Measurements from ENCODE around the gene NAT9.

The NAT9 gene

GRCh38 chr17:74763565-74764387 is 12.4 kb downstream of the NAT9 start:
- peak in 27 of 51 donors; percentile 27 to 81 (median 54) for DNase-seq

- no peak for DNase-seq
Measured at GRCh38 chr17:74761931-74762330, 14.2 kb downstream of the NAT9 start.

- no peak for DNase-seq
Measured at GRCh38 chr17:74761419-74761818, 14.7 kb downstream of the NAT9 start.

GRCh38 chr17:74760404-74761105 is 15.6 kb downstream of the NAT9 start:
- peak in 19 of 51 donors; percentile 23 to 67 (median 40) for DNase-seq

GRCh38 chr17:74759941-74760340 is 16.2 kb downstream of the NAT9 start:
- DNase-seq, result peak in 1 of 51 donors; percentile 17

GRCh38 chr17:74759243-74759801 is 16.8 kb downstream of the NAT9 start:
- DNase-seq, result peak in 1 of 51 donors; percentile 5

- DNase-seq, result peak in 14 of 51 donors; percentile 23 to 66 (median 37)
Measured at GRCh38 chr17:74758848-74759168, 17.3 kb downstream of the NAT9 start.

- peak in 9 of 51 donors; percentile 13 to 45 (median 33) for DNase-seq
Measured at GRCh38 chr17:74757931-74758847, 18.0 kb downstream of the NAT9 start.

- DNase-seq, result peak in 25 of 51 donors; percentile 16 to 60 (median 35)
Measured at GRCh38 chr17:74757502-74757901, 18.6 kb downstream of the NAT9 start.

- peak in 2 of 51 donors; percentile 9 to 19 for DNase-seq
Measured at GRCh38 chr17:74756891-74757290, 19.3 kb downstream of the NAT9 start.

- DNase-seq, result peak in 8 of 51 donors; percentile 10 to 51 (median 24)
Measured at GRCh38 chr17:74755533-74755932, 20.6 kb downstream of the NAT9 start.

- no peak for DNase-seq
Measured at GRCh38 chr17:74754832-74755231, 21.3 kb downstream of the NAT9 start.

- DNase-seq, result no peak
Measured at GRCh38 chr17:74752822-74753401, 23.2 kb downstream of the NAT9 start.

- no peak for DNase-seq
Measured at GRCh38 chr17:74752415-74752814, 23.7 kb downstream of the NAT9 start.

- peak in 24 of 51 donors; percentile 20 to 67 (median 45) for DNase-seq
Measured at GRCh38 chr17:74750327-74751069, 25.6 kb downstream of the NAT9 start.

- DNase-seq, result peak in 2 of 51 donors; percentile 45 to 63
Measured at GRCh38 chr17:74750039-74750326, 26.2 kb downstream of the NAT9 start.

GRCh38 chr17:74749279-74750038 is 26.7 kb downstream of the NAT9 start:
- peak in 2 of 51 donors; percentile 15 to 28 for DNase-seq

- peak in 49 of 51 donors; percentile 52 to 98 (median 89) for DNase-seq
Measured at GRCh38 chr17:74748529-74749278, 27.4 kb downstream of the NAT9 start, which contains the start of gene NHERF1. Gene NHERF1 (plus strand): TSS chr17:74748628. CDS start chr17:74748847, 219 bp downstream.

- DNase-seq, result peak in 2 of 51 donors; percentile 45 to 95
Measured at GRCh38 chr17:74748279-74748528, 27.9 kb downstream of the NAT9 start.
